Activated naive CD8-positive, alpha-beta T cell treated with anti-CD3 and anti-CD28 coated beads, Interleukin-2, amount 50 U/mL, for 24 hours (primary cell): ENCODE measurements around the gene STIMATE.

ENCODE experiments used
- ATAC-seq: fragments of 150-1000 bp; cut with Tn5 transposase; one replicate; pipeline ENCODE4 v1.10.0; 2021
- DNase-seq: peaks from one replicate; pipeline ENCODE4 v3.0.0; 2021
- H3K27ac Mint-ChIP-seq: one replicate; pipeline ENCODE4 v1.8.0; 2021; ENCODE audit warnings: mild to moderate bottlenecking, mixed read lengths
- H3K27me3 Mint-ChIP-seq: one replicate; pipeline ENCODE4 v1.8.0; 2021; ENCODE audit warnings: mixed read lengths
- H3K36me3 Mint-ChIP-seq: one replicate; pipeline ENCODE4 v1.8.0; 2021; ENCODE audit warnings: low read depth, mixed read lengths
- H3K4me1 Mint-ChIP-seq: one replicate; pipeline ENCODE4 v1.8.0; 2021; ENCODE audit warnings: mixed read lengths
- H3K4me3 Mint-ChIP-seq: one replicate; pipeline ENCODE4 v1.8.0; 2021; ENCODE audit warnings: mild to moderate bottlenecking, moderate library complexity, mixed read lengths
- H3K9me3 Mint-ChIP-seq: one replicate; pipeline ENCODE4 v1.8.0; 2021; ENCODE audit warnings: mixed read lengths

STIMATE gene

GRCh38 chr3:52886049-52886730 is 11.2 kb downstream of the STIMATE start:
- Mint-ChIP-seq H3K36me3 (peaks cover 24% of the 10 kb centered on the region), H3K27ac (no peak overlapping the region), H3K9me3 (no peaks in the 10 kb centered on the region), H3K4me3 (no peak overlapping the region), H3K4me1 (peaks cover 13% of the 10 kb centered on the region), H3K27me3 (no peaks in the 10 kb centered on the region)
- DNase-seq = no peak
- ATAC-seq = no peak

DNA sequence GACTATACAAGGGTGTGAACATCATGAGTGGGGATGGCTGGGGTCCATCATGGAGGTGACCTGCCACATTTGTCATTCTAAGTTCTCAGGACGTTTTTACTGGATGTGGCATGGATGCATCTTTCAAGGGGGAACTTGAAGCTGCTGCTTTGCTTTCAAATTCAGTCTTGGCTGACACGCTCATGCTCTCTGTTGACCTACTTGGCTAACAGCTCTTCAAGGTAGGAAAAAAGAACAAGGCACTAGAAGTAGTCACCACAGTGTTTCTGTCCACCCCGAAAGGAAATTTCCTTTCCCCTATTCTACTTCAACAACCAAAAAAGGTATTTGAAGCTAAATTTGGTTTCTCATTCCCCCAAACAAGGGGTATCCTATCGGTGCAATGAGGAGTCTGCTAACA is 15.0 kb downstream of the STIMATE start:
- Mint-ChIP-seq H3K27ac (no peak overlapping the region), H3K36me3 (peaks cover 22% of the 10 kb centered on the region), H3K9me3 (no peaks in the 10 kb centered on the region), H3K4me3 (no peak overlapping the region), H3K4me1 (peaks cover 8% of the 10 kb centered on the region), H3K27me3 (no peaks in the 10 kb centered on the region)
- DNase-seq (no peak), ATAC-seq (no peak)

DNA sequence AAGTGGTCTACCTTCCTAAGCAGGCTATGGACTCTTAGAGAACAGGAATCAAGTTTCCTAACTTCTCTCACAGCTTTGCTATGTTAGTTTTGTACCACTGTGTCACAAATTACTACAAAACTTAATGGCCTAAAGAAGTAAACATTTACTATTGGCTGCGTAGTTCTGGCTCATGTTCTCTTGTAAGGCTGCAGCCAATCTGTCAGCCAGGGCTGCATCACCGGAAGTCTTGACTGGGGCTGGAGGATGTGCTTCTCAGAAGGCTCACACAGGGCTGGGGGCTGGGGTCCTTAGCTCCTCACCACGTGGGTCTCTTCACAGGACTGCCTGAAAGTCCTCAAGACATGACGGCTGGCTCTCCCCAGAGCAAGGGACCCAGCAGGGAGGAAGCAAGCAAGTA is 15.5 kb downstream of the STIMATE start:
- peaks cover 22% of the 10 kb centered on the region for H3K36me3 Mint-ChIP-seq
- H3K27ac Mint-ChIP-seq = no peak overlapping the region
- H3K4me1 Mint-ChIP-seq = peaks cover 8% of the 10 kb centered on the region
- H3K4me3 Mint-ChIP-seq = no peak overlapping the region
- DNase-seq = no peak
- no peaks in the 10 kb centered on the region for H3K9me3 Mint-ChIP-seq
- no peak for ATAC-seq
- no peaks in the 10 kb centered on the region for H3K27me3 Mint-ChIP-seq

GRCh38 chr3:52880474-52880873 is 16.9 kb downstream of the STIMATE start:
- DNase-seq = no peak
- Mint-ChIP-seq H3K36me3 (peaks cover 11% of the 10 kb centered on the region), H3K4me3 (no peak overlapping the region), H3K9me3 (no peaks in the 10 kb centered on the region), H3K4me1 (peaks cover 11% of the 10 kb centered on the region), H3K27me3 (no peaks in the 10 kb centered on the region), H3K27ac (no peak overlapping the region)
- ATAC-seq = peak; percentile 52

DNA sequence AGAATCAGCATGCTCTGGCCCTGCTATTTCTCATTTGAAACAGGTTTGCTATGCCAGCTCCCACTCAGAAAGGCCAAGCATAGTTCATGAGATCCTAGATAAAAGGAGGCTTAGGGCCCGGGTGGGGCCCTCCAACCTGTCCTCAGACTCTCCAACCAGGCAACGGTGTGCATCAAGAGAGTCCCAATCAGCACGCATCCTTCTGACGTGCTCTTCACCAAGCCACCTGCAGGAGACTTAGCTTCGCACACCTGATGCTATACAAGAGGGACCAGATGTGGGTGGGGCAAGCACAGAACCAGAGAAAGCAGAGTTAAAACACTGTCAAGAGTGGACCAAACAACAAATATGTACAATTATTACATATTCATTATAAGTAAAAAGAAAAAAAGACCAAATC is 17.3 kb downstream of the STIMATE start:
- ATAC-seq (no peak), DNase-seq (no peak)
- Mint-ChIP-seq H3K4me3 (no peak overlapping the region), H3K4me1 (peaks cover 16% of the 10 kb centered on the region), H3K27ac (no peak overlapping the region), H3K9me3 (no peaks in the 10 kb centered on the region), H3K36me3 (peaks cover 7% of the 10 kb centered on the region), H3K27me3 (no peaks in the 10 kb centered on the region)

GRCh38 chr3:52879581-52879980 is 17.8 kb downstream of the STIMATE start:
- Mint-ChIP-seq H3K9me3 (no peaks in the 10 kb centered on the region), H3K36me3 (peaks cover 2% of the 10 kb centered on the region), H3K4me3 (no peak overlapping the region), H3K27ac (no peak overlapping the region), H3K4me1 (peaks cover 20% of the 10 kb centered on the region), H3K27me3 (no peaks in the 10 kb centered on the region)
- ATAC-seq (no peak), DNase-seq (no peak)

DNA sequence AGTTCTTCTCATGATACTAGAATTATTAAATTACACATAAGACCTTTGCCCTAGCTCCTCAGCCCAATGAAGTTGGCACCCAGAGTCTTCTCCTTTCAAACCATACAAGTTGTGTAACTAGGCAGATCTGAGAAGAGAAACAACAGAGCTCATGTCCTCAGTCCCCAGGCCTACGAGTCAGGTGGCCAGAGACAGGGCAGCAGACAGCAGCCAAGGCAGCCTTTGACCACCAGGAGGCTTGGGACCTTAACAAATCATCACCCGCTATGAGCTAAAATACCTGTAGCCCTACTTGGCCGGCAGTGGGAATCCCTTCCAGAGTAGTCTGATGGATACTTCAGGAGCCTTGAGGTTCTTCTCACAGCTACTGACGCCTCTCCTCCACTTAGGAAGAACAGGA is 18.3 kb downstream of the STIMATE start:
- H3K4me3 Mint-ChIP-seq = no peak overlapping the region
- DNase-seq (no peak), ATAC-seq (no peak)
- peaks cover 24% of the 10 kb centered on the region for H3K4me1 Mint-ChIP-seq
- no peaks in the 10 kb centered on the region for H3K9me3 Mint-ChIP-seq
- no peaks in the 10 kb centered on the region for H3K27me3 Mint-ChIP-seq
- H3K27ac Mint-ChIP-seq = no peak overlapping the region
- H3K36me3 Mint-ChIP-seq = no peaks in the 10 kb centered on the region

- no peak for ATAC-seq
- Mint-ChIP-seq H3K36me3 (no peaks in the 10 kb centered on the region), H3K9me3 (no peaks in the 10 kb centered on the region), H3K4me1 (peaks cover 30% of the 10 kb centered on the region), H3K4me3 (no peak overlapping the region), H3K27ac (no peak overlapping the region), H3K27me3 (no peaks in the 10 kb centered on the region)
- no peak for DNase-seq
Observed at GRCh38 chr3:52877085-52877484, 20.3 kb downstream of the STIMATE start.

DNA sequence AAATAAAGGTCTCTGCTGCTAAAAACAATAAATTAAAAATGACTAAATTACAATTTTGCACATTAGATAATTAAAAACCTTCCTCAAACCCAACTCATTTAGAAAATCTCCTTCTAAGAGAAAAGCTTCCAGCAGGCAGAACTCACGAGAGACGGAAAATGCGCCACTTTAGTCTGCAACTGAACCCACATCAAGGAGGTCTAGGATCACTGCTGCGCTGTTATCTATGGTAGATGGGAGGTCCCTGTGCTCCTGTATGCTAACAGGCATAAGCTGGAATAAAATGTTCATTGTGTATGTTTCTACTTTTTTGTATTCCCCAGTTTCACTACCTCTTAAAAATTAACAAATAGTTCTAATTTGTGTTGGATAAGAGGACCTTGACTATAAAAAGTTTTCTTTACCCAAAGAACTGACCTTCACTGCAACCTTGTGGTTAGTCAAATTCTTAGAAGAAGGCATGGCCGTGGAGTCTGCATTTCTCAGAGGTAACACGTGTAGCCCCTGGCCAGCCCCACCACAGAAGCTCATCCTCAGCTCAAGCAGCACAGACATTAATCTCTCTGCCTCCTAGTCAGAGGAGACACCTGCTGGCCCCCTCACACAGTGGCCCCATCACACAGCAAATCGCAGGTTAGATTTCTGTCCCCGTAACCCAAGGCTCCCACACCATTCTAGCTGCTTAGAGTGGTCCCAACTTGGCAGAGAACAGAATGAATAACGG is 22.3 kb downstream of the STIMATE start:
- H3K36me3 Mint-ChIP-seq = no peaks in the 10 kb centered on the region
- H3K27ac Mint-ChIP-seq = peak overlapping the region; percentile 66

GRCh38 chr3:52874160-52874701 is 23.1 kb downstream of the STIMATE start:
- H3K4me1 Mint-ChIP-seq = peaks cover 27% of the 10 kb centered on the region
- H3K27me3 Mint-ChIP-seq = no peaks in the 10 kb centered on the region
- no peaks in the 10 kb centered on the region for H3K36me3 Mint-ChIP-seq
- ATAC-seq = no peak
- no peak overlapping the region for H3K4me3 Mint-ChIP-seq
- no peak overlapping the region for H3K27ac Mint-ChIP-seq
- no peaks in the 10 kb centered on the region for H3K9me3 Mint-ChIP-seq
- no peak for DNase-seq

More for the DNA sequence above, 22.3 kb downstream of the STIMATE start:
- no peak for DNase-seq
- peak; percentile 62 for ATAC-seq
- Mint-ChIP-seq H3K9me3 (no peaks in the 10 kb centered on the region), H3K4me3 (peak overlapping the region; percentile 36), H3K27me3 (no peaks in the 10 kb centered on the region), H3K4me1 (peaks cover 28% of the 10 kb centered on the region)

- Mint-ChIP-seq H3K4me3 (no peak overlapping the region), H3K9me3 (no peaks in the 10 kb centered on the region), H3K4me1 (peaks cover 27% of the 10 kb centered on the region), H3K27me3 (no peaks in the 10 kb centered on the region), H3K27ac (no peak overlapping the region), H3K36me3 (peaks cover 2% of the 10 kb centered on the region)
- ATAC-seq = peak; percentile 58
- no peak for DNase-seq
Observed at GRCh38 chr3:52873433-52874159, 23.8 kb downstream of the STIMATE start.

DNA sequence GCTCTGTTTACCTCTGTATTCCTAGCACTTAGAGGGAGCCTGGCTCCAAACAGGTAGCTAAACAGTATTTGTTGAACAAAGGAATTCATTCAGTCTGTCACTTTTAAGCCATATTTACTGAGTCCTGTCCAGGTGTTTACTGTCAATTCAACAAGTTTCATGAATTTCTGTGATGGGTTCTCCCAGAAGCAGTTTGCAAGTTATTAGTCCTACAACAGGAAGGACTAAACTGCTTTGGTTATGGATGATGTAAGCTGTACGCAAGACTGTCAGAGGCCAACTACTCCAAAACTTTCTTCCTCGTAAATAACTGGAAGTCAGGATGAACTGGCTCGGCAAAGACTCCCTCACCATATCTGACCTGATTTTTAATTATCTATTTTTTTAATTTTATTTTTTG is 25.1 kb downstream of the STIMATE start:
- no peaks in the 10 kb centered on the region for H3K27me3 Mint-ChIP-seq
- H3K4me1 Mint-ChIP-seq = peaks cover 27% of the 10 kb centered on the region
- no peaks in the 10 kb centered on the region for H3K9me3 Mint-ChIP-seq
- ATAC-seq (no peak), DNase-seq (no peak)
- peaks cover 2% of the 10 kb centered on the region for H3K36me3 Mint-ChIP-seq
- H3K4me3 Mint-ChIP-seq = no peak overlapping the region
- no peak overlapping the region for H3K27ac Mint-ChIP-seq

DNA sequence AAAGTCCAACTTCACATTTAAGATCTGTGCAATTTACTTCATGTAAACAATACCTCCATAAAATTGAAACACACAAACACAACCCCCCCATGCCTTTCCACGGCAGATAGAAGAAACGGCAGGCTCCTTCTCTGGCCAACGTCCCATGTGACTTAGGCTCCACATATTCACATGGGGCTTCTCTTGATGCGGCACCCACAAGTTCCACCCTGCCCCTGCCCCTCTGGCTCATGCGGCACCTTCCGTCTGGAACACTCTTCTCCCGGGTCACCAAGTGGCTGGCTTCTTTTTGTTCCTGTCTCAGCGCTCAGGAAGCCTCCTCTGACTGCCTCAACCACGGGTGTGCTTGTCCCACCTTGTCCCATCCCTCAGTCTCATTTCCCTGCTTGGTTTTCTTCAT is 25.6 kb downstream of the STIMATE start:
- Mint-ChIP-seq H3K9me3 (no peaks in the 10 kb centered on the region), H3K27ac (no peak overlapping the region), H3K36me3 (peaks cover 2% of the 10 kb centered on the region), H3K4me1 (peaks cover 27% of the 10 kb centered on the region), H3K4me3 (no peak overlapping the region), H3K27me3 (no peaks in the 10 kb centered on the region)
- ATAC-seq (no peak), DNase-seq (no peak)

- peaks cover 23% of the 10 kb centered on the region for H3K4me1 Mint-ChIP-seq
- DNase-seq (no peak), ATAC-seq (no peak)
- H3K27me3 Mint-ChIP-seq = no peaks in the 10 kb centered on the region
- no peak overlapping the region for H3K27ac Mint-ChIP-seq
- peaks cover 5% of the 10 kb centered on the region for H3K9me3 Mint-ChIP-seq
- H3K4me3 Mint-ChIP-seq = no peak overlapping the region
- H3K36me3 Mint-ChIP-seq = peaks cover 12% of the 10 kb centered on the region
Observed at GRCh38 chr3:52870471-52870870, 26.9 kb downstream of the STIMATE start.

- H3K27me3 Mint-ChIP-seq = no peaks in the 10 kb centered on the region
Observed at GRCh38 chr3:52866427-52866826, 30.9 kb downstream of the STIMATE start.

More at GRCh38 chr3:52866427-52866826, 30.9 kb downstream of the STIMATE start:
- ATAC-seq (no peak), DNase-seq (no peak)
- peaks cover 9% of the 10 kb centered on the region for H3K9me3 Mint-ChIP-seq
- H3K4me3 Mint-ChIP-seq = no peak overlapping the region
- H3K36me3 Mint-ChIP-seq = peaks cover 27% of the 10 kb centered on the region
- peaks cover 4% of the 10 kb centered on the region for H3K4me1 Mint-ChIP-seq
- no peak overlapping the region for H3K27ac Mint-ChIP-seq
